Measurements from ENCODE around the gene OR2T5.
"Not testable (repeated sequence)": the region's sequence is repeated elsewhere in the genome, so short reads cannot be mapped to it uniquely, and the experiment has no call there.

The OR2T5 gene

GRCh38 chr1:248500305-248501035 is 12.1 kb downstream of the OR2T5 start:
- not testable (repeated sequence) for DNase-seq (ENCODE audit: low spot score)

- DNase-seq (ENCODE audit: low spot score) = not testable (repeated sequence)
These were observed 19.4 kb downstream of the OR2T5 start, which contains the start of gene OR2G6 for GRCh38 chr1:248507773-248508172. OR2G6 (plus strand) TSS chr1:248508073; CDS start chr1:248521647, 13,574 bp downstream.

GRCh38 chr1:248510217-248510616 is 21.8 kb downstream of the OR2T5 start:
- not testable (repeated sequence) for DNase-seq (ENCODE audit: low spot score)

GRCh38 chr1:248521856-248522255 is 33.5 kb downstream of the OR2T5 start:
- no peak for DNase-seq (ENCODE audit: low spot score)

GRCh38 chr1:248537449-248537848 is 49.1 kb downstream of the OR2T5 start:
- not testable (repeated sequence) for DNase-seq (ENCODE audit: low spot score)

Data from CD4-positive, alpha-beta T cell treated with Interleukin-6 at 100 ng/mL for 8 hours (primary cell).